OCI-LY7 (cell line): ENCODE data around the gene SPPL3.

ENCODE experiments used
- EZH2phosphoT487 ChIP-seq: fragments of 200-600 bp; sonication (generic); IDR thresholded peaks from 2 replicates; pipeline ENCODE4 v1.6.1; 2018; ENCODE audit warnings: low read depth, borderline replicate concordance, mild to moderate bottlenecking, mixed run types, antibody characterized with exemption, low read length, moderate library complexity, mixed read lengths
- TF ChIP-seq, protein P1 (sequence below): fragments of 200-600 bp; sonication (generic); conservative IDR thresholded peaks from 2 replicates; pipeline ENCODE4 v1.5.1; 2014; ENCODE audit warnings: mild to moderate bottlenecking, antibody characterized with exemption, low read length, moderate library complexity, mixed read lengths

DNA sequence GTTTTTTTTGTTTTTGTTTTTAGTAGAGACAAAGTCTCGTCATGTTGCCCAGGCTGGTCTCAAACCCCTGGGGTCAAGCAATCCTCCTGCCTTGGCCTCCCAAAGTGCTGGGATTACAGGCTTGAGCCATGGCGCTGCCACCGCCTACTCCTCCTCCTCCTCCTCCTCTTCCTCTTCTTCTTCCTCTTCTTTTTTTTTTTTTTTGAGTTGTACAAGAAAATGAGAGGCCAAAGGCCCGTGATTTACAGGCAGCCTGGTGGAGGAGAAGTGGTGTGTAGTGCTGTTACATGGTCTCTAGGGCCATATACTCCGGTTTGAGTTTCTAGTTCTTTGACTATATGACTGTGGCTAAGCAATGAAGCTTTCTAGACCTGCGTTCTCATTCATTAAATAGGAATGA, 29.6 kb upstream of the SPPL3 start:
- TF ChIP-seq, protein P1, sequence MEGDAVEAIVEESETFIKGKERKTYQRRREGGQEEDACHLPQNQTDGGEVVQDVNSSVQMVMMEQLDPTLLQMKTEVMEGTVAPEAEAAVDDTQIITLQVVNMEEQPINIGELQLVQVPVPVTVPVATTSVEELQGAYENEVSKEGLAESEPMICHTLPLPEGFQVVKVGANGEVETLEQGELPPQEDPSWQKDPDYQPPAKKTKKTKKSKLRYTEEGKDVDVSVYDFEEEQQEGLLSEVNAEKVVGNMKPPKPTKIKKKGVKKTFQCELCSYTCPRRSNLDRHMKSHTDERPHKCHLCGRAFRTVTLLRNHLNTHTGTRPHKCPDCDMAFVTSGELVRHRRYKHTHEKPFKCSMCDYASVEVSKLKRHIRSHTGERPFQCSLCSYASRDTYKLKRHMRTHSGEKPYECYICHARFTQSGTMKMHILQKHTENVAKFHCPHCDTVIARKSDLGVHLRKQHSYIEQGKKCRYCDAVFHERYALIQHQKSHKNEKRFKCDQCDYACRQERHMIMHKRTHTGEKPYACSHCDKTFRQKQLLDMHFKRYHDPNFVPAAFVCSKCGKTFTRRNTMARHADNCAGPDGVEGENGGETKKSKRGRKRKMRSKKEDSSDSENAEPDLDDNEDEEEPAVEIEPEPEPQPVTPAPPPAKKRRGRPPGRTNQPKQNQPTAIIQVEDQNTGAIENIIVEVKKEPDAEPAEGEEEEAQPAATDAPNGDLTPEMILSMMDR, result no peak
- no peak for TF ChIP-seq EZH2phosphoT487
